ENCODE data around the gene MCRIP1. TPM values are rescaled to one million over a fixed set of nuclear protein-coding genes. Genes with fewer than 3 reads are reported as not detected.

The MCRIP1 gene
- total and polyA plus RNA-seq, 2 of the 13 experiments (the other 11 are each of a cell fraction or from before 2014, with no cell fraction given): 79.7 to 84.9 TPM

DNA sequence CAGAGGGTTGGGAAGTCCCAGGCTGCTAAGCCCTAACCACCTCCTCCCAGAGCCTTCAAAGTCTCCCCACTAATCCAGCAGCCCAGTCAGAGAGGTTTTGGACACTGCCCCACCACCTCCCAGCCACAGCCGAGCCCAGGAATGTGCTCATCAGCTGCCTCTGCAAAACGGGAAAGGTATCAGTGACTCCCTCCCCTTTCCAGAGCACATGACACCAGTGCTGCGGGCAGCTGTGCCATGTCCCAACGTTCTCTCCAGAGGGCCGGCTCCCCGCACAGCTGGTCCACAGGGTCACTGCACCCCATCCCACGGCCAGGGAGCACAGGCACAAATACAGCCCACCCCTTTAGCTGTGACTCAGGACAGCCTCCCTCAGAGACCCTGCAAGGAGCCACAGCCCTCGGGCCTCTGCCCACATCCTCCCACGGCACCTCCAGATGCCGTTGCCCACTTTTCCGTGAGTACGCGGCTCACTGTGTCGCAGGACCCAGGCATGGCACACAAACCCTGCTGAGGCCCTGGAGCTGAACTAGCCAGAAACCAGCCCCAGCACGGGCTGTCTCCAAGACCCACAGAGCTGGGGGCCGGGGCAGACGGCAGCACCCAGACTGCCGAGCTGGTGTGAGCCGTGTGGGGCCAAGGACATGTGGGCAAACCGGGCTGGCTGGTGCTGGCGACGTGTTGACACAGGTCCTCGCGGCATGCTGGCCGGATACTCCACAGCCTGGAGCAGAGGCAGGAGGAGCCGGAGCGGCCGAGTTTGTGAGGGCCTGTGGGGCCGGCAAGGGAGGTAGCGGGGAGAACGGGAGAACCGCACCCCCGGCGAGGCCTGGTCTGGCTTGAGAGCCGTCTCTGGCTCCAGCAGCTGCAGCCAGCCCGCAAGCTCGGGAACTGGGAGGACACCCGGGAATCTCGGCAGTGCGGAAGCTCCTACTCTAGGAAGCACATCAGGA lies 8.0 kb upstream of the MCRIP1 start (continued):
- TF ChIP-seq, protein P1, sequence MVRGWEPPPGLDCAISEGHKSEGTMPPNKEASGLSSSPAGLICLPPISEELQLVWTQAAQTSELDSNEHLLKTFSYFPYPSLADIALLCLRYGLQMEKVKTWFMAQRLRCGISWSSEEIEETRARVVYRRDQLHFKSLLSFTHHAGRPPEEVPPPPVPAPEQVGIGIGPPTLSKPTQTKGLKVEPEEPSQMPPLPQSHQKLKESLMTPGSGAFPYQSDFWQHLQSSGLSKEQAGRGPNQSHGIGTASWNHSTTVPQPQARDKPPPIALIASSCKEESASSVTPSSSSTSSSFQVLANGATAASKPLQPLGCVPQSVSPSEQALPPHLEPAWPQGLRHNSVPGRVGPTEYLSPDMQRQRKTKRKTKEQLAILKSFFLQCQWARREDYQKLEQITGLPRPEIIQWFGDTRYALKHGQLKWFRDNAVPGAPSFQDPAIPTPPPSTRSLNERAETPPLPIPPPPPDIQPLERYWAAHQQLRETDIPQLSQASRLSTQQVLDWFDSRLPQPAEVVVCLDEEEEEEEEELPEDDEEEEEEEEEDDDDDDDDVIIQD (CRISPR knock-in tag; IDR thresholded peaks at IDR 0.05; ENCODE audit: low read depth): no peak
- no peak for TF ChIP-seq ZNF143 (CRISPR knock-in tag; IDR thresholded peaks at IDR 0.05)
- no peak for TF ChIP-seq GLI4 (CRISPR knock-in tag; IDR thresholded peaks at IDR 0.05; ENCODE audit: borderline replicate concordance)
- TF ChIP-seq, protein P2, sequence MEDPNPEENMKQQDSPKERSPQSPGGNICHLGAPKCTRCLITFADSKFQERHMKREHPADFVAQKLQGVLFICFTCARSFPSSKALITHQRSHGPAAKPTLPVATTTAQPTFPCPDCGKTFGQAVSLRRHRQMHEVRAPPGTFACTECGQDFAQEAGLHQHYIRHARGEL (CRISPR knock-in tag; IDR thresholded peaks at IDR 0.05): no peak
- no peak for TF ChIP-seq EHMT2 (IDR thresholded peaks at IDR 0.05; ENCODE audit: borderline replicate concordance, low read depth, low read length)
- no peak for TF ChIP-seq GTF2F1 (IDR thresholded peaks at IDR 0.05; ENCODE audit: low read length)
- TF ChIP-seq ZNF572 (CRISPR knock-in tag; IDR thresholded peaks at IDR 0.05): no peak
- no peak for TF ChIP-seq ZNF614 (CRISPR knock-in tag; IDR thresholded peaks at IDR 0.05; ENCODE audit: borderline replicate concordance)
- TF ChIP-seq, protein P3, sequence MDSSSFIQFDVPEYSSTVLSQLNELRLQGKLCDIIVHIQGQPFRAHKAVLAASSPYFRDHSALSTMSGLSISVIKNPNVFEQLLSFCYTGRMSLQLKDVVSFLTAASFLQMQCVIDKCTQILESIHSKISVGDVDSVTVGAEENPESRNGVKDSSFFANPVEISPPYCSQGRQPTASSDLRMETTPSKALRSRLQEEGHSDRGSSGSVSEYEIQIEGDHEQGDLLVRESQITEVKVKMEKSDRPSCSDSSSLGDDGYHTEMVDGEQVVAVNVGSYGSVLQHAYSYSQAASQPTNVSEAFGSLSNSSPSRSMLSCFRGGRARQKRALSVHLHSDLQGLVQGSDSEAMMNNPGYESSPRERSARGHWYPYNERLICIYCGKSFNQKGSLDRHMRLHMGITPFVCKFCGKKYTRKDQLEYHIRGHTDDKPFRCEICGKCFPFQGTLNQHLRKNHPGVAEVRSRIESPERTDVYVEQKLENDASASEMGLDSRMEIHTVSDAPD (CRISPR knock-in tag; IDR thresholded peaks at IDR 0.05): peak; percentile 78; the same call in 1 of the 2 replicates
- peak; percentile 75; the same call in 1 of the 2 replicates for TF ChIP-seq ZNF225 (CRISPR knock-in tag; IDR thresholded peaks at IDR 0.05)
- no peak for TF ChIP-seq STAT5B (CRISPR knock-in tag; IDR thresholded peaks at IDR 0.05)
- TF ChIP-seq ZNF619 (CRISPR knock-in tag; IDR thresholded peaks at IDR 0.05): no peak
- TF ChIP-seq, protein P4, sequence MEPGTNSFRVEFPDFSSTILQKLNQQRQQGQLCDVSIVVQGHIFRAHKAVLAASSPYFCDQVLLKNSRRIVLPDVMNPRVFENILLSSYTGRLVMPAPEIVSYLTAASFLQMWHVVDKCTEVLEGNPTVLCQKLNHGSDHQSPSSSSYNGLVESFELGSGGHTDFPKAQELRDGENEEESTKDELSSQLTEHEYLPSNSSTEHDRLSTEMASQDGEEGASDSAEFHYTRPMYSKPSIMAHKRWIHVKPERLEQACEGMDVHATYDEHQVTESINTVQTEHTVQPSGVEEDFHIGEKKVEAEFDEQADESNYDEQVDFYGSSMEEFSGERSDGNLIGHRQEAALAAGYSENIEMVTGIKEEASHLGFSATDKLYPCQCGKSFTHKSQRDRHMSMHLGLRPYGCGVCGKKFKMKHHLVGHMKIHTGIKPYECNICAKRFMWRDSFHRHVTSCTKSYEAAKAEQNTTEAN (CRISPR knock-in tag; conservative IDR thresholded peaks at IDR 0.05): no peak
- no peak for TF ChIP-seq PCBP2 (optimal IDR thresholded peaks at IDR 0.05; ENCODE audit: low read depth, low read length, poor library complexity, severe bottlenecking)
- TF ChIP-seq SRY (CRISPR knock-in tag; IDR thresholded peaks at IDR 0.05): 0 out of 2 replicates have a peak, but pooled peaks have one; percentile 10
- TF ChIP-seq AGO2 (optimal IDR thresholded peaks at IDR 0.05; ENCODE audit: low read depth, low read length): peak; percentile 55
- TF ChIP-seq ZNF788 (CRISPR knock-in tag; IDR thresholded peaks at IDR 0.05; ENCODE audit: borderline replicate concordance): peak; percentile 20; the same call in 1 of the 2 replicates
- TF ChIP-seq ZNF343 (CRISPR knock-in tag; IDR thresholded peaks at IDR 0.05): no peak
- TF ChIP-seq, protein P5, sequence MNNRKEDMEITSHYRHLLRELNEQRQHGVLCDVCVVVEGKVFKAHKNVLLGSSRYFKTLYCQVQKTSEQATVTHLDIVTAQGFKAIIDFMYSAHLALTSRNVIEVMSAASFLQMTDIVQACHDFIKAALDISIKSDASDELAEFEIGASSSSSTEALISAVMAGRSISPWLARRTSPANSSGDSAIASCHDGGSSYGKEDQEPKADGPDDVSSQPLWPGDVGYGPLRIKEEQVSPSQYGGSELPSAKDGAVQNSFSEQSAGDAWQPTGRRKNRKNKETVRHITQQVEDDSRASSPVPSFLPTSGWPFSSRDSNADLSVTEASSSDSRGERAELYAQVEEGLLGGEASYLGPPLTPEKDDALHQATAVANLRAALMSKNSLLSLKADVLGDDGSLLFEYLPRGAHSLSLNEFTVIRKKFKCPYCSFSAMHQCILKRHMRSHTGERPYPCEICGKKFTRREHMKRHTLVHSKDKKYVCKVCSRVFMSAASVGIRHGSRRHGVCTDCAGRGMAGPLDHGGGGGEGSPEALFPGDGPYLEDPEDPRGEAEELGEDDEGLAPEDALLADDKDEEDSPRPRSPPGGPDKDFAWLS (CRISPR knock-in tag; IDR thresholded peaks at IDR 0.05; ENCODE audit: borderline replicate concordance): no peak
- TF ChIP-seq ZBTB8A (CRISPR knock-in tag; IDR thresholded peaks at IDR 0.05; ENCODE audit: borderline replicate concordance, low read depth): no peak
- 0 out of 2 replicates have a peak, but pooled peaks have one; percentile 69 for TF ChIP-seq HNRNPL (IDR thresholded peaks at IDR 0.05; ENCODE audit: low read depth, low read length)
